ENCODE results near the gene MRPL39.

GRCh38 chr21:25558123-25558522 lies 49.2 kb downstream of the MRPL39 start:
- TF ChIP-seq POLR2A (IDR thresholded peaks at IDR 0.05; ENCODE audit: low read length) (no peak), GATA1 (IDR thresholded peaks at IDR 0.05; ENCODE audit: low read depth, low read length) (no peak)
